ENCODE results near the gene PFKP.
"Not testable (repeated sequence)": the region's sequence is repeated elsewhere in the genome, so short reads cannot be mapped to it uniquely, and the experiment has no call there.

Gene PFKP

DNA sequence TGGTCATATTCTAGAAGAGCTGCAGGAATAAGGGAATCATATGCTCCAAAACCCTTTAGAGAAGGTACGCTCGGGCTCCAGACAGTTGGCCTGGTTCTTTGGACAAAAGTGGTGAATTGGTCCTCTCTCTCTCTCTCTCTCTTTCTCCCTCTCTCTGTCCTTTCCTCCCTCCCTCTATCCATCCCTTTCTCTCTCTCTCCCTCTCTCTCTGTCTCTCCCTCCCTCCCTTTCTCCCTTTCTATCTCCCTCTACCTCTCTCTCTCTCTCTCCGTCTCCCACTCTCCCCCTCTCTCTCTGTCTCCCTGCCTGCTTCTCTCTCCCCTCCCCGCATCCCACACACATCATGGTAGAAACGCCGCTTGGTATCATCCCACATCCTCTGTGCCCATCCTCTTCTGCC is 19.8 kb upstream of the PFKP start:
- DNase-seq (ENCODE audit: low read depth), result no peak

DNA sequence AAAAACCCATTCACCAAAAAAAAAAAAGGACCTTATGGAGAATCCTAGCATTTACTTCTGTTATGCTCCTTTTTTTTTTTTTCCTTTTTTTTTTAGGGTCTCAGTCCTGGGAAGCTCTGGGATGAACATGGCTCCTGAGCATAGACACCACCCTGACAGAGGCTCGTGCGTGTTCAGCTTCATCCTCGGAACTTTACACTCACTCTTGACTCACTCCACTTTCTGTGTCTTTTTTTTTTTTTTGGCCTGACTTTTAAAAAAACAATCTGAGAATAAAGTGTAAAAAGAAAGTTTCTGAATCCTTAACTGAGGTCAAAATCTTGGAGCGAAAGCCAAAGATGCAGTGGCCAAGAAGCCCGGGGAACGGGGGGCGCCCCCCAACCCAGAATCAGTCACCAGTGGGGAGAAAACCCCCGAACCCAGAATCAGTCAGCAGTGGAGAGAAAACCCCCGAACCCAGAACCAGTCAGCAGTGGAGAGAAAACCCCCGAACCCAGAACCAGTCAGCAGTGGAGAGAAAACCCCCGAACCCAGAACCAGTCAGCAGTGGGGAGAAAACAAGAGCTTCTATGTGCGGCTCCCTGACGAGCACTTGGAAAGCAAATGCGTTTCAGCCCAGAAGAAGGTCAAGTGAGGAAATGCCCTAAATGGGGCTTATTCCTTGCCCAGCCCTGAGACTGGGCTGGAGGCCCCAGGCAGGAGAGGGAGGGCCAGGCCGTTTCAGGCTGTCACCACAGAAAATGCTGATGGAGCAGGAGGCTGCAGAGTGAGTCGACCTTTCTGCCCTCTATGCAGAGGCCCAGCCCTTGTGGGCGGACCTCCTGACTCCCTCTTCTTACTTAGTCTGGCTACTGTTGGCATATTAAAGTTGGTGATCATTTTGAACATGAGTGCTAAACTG is 19.0 kb upstream of the PFKP start:
- peak; percentile 55 for DNase-seq (ENCODE audit: low read depth)

DNA sequence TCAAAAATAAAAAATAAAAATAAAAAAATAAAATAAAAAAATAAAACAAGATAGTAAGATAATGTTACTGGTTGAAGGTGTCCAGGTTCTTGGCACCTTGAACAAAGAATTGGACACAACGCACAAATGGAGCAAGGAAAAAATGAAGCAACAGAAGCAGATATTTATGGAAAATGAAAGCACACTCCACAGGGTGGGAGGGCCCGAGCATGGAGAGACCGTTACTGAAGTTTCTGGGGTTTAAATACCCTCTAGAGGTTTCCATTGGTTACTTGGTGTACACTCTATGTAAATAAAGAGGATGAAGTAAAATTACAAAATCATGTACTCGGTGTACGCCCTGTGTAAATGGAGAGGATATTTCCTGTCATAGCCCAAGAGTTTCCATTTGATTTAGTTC is 15.7 kb upstream of the PFKP start:
- DNase-seq (ENCODE audit: low read depth), result no peak

DNA sequence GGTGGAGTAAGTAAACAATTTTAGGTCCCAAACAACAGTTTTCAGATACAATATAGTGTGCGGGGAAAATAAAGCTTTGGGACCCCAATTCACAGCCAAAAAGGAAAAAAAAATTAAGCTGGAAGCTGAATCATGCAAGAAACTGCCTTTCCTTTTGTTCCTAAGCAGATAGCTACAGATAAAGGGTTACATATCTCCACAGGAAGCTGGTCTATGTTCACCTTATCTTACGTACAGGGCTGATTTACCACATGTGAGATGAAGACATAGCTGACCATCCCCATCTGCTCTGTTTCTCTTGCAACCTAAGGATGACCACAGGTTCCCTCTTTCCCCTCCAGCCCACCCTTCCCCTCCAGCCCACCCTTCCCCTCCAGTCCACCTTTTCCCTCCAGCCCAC is 14.2 kb upstream of the PFKP start:
- no peak for DNase-seq (ENCODE audit: low read depth)

DNA sequence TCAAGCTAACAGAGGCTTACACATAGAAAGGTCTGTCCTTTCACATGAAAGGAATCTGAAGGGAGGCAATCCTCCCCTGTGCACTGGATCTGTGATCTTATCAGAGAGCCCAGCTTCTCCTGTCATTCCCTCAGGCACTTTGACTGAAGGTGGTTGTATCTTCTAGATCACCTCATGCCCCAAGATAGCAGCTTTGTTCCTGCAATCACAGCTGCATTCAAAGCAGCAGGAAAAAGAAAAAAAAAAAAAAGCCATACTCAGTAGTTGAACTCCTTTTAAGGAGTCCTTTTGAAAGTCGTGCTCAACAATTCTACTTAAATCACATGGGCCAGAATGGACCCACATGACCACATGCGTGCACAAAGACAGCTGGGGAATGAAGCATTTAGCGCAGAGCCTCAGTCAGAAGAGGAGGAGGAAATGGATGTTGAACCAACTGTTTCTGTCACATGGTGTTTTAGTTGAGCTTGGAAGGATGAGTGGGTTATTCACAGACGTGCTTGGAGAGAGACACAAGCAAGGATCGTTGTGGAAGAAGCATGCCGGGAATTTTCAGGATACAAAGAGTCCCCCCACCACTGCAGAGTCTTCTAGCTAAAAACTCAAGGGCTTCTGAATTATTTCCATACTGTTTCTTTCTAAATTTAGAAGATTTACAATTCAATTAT is 13.0 kb upstream of the PFKP start:
- DNase-seq (ENCODE audit: low read depth), result peak; percentile 14

DNA sequence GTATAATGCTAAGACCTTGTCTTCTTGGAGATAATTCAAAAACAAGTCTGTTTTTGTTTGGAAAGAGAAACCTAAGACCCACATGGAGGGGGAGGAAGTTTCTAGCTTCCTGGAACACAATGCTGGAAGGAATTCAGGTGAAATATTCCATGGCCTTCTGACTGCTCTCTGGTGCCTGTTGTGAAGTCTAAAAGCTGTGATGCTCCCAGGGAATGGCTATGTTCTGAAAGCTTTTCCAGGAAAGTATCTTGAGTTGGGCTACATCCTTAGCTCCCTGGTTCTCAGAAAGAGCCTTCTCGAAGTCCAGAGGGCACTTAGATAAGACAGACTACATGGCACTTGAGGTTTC is 12.5 kb upstream of the PFKP start:
- no peak for DNase-seq (ENCODE audit: low read depth)

DNA sequence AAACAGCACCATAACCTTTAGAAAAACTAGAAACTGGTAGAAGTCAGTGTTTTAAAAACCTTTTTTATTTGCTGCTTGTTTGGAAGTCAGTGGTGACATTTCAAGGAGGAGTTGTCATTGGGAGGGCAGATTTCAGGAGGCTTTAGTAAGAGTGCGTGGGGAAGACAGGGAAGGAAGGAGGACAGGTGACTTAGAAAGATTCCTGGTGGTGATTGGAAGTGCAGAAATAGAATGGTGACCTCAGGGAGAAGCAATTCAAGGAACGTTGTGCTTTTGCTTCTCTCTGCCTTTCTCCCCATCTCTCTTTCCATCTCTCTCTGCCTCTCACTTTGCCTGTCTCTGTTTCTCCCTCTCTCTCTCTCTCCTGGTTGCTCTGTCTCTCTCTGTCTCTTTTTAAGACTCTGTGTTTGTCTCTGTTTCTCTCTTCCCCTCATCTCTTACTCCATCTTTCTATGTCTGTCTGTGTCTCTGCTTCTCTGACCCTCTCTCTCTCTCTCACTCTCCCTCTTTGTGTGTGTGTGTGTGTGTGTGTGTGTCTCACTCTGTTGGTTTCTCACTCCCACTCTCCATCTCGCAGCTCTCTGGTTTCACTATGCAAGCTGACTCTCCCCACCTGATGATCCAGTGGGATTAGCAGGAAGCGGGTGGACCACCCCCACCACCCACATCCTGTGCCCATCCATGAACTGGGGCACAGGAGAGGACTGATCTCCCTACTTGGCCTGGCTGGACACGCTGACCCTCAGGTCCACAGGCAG is 10.9 kb upstream of the PFKP start:
- DNase-seq (ENCODE audit: low read depth), result no peak

DNA sequence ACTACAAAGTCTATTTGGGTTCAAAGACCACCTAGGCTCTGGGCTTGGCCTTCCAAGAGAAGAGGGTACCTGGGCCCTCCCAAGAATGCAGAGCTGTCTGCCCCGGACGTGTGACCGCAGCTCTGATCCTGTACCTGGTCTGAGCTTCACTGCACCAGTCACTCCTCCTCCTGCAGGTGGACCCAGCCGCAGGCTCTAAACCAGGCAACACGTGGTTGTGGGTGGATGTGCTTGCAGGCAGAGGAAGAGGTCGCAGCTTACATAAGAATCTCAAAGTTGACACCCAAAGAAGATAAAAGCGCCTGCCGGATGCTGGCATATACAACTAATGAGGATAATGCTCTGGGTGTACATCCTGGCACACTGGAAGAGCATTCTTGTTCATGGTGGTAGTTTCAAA is 9.4 kb upstream of the PFKP start:
- DNase-seq (ENCODE audit: low read depth), result no peak

DNA sequence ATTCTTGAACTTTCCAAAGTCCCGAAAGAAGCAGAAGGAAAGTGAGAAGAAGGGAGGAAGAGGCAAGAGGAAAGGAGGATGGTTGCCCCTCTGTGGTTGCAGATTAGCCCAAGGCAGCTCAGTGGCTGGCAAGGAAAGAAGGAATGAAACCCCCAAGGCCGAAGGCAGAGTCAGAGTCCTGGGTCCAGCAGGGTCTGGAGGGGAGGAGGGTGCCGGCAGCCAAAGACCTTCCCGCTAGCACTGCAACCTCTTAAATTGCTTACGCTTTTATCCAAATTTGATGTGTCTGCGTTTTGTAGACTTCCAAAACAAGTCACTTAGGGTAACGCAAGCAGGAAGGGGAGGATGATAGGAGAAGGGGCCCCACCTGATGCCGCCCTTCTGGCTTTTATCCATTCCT is 7.4 kb upstream of the PFKP start:
- no peak for DNase-seq (ENCODE audit: low read depth)

DNA sequence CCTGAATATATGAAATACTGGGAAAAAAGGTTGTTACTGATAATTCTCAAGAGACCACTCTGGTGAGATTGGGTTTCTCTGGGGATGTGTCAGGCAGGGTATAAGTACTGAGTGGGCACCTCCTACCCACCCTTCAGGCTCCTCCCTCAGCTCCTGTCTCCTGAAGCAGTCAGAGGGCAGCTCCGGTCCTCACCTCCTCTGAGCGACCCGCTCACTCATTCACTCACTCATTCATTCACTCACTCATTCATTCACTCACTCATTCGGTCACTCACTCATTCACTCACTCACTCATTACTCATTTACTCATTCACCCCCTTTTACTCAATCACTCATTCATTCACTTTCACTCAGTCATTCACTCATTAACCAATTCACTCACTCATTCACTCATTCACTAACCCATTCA is 6.9 kb upstream of the PFKP start:
- DNase-seq (ENCODE audit: low read depth), result no peak

DNA sequence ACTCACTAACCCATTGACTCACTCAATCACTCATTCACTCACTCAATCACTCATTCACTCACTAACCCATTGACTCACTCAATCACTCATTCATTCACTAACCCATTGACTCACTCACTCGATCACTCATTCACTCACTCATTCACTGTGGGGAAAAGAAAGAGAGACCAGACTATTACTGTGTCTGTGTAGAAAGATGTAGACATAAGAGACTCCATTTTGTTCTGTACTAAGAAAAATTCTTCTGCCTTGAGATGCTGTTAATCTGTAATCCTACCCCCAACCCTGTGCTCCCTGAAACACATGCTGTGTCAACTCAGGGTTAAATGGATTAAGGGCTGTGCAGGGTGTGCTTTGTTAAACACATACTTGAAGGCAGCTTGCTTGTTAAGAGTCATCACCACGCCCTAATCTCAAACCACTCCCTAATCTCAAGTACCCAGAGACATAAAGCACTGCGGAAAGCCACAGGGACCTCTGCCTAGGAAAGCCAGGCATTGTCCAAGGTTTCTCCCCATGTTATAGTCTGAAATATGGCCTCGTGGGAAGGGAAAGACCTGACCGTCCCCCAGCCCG is 5.9 kb upstream of the PFKP start:
- DNase-seq (ENCODE audit: low read depth), result not testable (repeated sequence)

DNA sequence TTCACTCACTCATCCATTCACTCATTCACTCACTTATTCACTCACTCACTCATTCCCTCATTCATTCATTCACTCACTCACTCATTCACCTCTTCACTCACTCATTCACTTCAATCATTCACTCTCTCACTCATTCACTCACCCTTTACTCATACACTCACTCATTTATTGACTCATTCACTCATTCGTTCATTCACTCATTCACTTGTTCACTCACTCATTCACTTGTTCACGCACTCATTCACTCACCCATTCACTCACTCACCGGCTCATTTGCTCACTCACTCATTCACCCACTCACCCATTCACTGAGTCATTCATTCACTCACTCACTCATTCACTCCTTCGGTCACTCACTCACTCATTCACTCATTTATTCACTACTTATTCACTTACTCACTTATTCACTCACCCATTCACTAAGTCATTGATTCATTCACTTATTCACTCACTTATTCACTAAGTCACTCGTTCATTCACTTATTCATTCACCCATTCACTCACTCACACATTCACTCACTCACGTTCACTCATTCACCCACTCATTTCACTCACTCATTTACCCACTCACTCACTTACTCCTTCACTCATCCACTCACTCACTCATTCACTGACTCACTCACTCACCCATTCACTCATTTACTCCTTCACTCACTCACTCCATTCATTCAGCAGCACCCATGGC is 4.7 kb upstream of the PFKP start:
- DNase-seq (ENCODE audit: low read depth), result no peak

DNA sequence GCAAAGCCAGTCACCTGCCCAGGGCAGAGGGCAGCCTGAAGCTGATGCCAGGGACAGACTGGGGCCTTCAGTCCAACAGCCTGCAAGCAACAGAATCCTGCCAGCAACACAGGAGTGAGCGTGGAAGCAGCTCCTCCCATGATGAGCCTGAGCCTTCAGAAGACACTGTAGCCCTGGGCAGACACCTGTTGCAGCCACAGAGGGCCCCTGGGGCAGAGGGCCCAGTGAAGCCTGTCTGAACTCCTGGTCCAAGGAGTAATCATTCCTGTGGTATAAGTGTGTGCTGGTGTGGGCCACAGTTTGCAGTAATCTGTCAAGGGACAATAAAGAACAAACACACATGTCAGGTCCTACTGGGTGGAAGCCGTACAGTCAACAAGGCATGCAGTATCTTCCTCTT is 2.9 kb upstream of the PFKP start:
- DNase-seq (ENCODE audit: low read depth), result no peak

DNA sequence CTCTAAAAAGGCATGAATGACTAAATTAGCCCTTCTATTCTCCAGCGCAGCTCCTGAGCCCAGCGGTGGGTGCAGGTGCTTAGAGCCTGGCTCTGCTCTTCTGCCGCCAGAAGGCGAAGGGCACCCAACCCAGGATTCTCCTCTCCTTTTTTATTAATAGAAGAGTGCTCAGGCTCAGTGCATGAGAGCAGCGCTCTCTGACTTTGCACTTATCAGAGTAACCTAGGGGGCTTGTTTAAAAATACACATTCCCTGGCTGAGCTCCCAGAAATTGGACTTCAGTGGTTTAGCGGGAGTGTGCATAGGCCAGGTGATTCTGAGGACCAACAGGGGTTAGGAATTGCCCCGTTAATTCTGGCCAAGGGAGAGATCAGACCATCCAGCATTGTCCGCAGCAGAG is 1.7 kb upstream of the PFKP start:
- no peak for DNase-seq (ENCODE audit: low read depth)

DNA sequence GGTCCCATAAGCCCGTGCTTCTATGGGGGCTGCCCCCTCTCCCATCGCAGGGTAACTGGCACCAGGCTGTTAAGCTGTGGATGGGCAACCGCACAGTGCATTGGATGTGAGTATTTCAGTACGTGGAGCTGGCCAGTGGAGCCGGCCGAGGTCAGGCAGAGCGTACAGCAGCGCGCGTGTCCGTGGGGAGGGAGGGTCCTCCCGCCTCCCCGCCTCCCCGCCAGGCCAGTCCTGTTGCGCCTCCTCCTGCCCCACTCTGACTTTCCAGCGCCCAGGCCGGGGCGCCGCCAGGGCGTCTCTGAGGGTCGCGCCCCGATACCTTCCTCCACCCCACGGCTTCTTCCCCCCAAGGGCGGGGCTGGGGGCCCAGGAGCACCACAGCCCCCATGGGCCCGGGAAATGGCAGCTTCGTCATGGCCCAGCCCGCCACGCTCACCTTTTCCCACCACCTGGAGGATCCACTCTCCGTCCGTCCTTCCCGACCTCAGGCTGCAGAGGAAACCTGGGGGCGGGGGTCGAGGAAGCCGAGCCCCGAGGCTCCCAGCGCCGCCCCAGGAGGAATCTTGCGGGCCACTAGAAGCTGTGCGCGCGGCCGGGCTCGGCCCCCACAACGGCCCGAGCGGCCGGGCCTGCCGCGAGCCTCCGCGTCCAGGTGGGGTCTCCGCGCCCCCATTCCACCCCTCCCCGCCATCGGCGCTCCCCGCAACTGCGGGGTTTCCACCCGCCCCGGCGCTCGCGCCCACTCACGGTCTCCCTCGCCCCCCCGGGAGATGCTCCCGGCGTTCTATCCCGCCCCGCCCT is 831 bp upstream of the PFKP start:
- DNase-seq (ENCODE audit: low read depth), result no peak

DNA sequence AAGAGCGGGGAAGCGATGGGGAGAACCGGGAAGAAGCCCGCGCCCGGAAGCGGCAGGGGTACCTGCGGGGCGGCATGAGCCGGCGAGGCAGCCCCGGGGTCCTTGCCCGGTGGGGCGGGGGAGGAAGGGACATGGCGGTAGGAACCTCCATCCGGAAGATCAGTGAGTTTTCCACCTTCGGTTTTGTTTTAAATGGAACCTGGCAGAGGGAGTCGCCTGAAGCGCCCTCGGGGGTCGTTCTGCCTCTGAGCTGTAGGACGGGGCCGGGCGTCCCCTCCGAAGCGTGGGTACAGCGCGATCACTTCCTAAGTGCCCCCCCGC is 471 bp downstream of the PFKP start:
- DNase-seq (ENCODE audit: low read depth), result no peak

DNA sequence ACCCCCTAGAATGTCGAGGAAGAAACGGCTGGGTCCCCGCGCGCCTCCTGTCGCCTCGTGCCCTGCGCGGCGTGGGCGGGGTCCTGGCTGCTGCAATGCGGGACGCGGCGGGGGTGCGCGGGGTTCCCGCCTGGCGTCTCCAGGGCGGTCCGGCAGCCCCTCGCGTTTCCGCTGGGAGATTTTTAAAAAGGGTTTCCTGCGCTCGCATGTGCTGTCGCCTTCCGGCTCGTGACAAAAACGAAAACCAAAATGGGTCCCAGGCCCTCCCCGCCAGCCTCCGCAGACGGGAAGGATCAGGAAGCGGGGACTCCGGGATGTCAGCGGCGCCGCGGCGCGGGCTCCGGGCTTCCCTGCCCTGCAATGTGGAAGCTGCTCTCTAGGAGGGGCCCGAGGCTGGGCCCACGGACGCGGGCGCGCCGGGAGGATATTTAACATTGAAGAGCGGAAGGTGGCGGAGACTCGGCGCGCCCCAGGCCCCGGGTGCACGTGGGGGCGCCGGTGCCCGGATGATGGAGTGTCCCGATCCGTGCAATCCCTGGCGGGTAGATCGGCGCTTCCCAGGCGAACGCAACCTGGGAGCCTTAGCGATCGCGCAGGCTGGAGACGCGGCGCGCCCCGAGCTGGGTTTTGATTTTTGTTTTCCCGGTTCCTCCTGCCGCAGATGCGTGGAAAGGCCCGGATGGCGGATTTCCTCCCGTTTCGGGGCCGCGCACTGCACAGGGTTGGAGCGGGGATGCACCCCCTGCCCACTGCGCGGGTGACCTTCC is 1.0 kb downstream of the PFKP start:
- peak; percentile 72 for DNase-seq (ENCODE audit: low read depth)

DNA sequence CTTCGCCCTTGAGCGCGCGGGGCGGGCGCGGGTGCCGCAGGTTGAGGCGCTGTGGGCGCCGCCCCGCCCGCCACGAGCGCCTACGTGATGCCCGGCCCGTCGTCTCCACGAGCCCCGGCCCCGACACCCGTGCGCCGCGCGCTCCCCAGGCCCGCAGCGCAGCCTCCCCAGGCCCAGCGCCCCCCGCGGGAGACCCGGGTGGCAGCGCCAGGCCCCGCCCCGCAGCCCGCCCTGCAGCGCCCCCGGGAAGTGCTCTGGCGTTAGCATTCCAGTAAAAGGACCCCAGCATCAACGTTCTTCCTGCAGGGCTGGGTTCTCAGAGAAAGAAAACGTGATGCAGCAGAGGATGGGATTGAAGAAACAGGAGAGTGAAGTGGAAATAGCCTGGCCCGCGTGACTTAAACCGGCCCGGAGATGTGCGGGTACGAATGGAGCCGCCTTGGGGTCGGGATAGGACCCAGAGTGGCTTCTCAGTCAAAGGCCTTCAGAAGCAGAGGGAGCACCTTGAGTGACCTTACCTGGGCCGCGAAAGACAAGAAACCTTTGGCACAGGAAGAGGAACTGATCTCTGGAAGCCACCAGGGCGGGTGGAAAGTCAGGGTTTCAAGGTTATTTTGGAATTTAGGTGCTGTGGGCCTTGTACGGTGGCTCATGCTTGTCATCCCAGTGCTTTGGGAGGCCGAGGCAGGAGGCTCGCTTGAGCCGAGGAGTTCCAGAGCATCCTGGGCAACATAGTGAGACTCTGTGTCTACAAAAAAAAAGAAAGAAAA is 1.8 kb downstream of the PFKP start:
- no peak for DNase-seq (ENCODE audit: low read depth)

DNA sequence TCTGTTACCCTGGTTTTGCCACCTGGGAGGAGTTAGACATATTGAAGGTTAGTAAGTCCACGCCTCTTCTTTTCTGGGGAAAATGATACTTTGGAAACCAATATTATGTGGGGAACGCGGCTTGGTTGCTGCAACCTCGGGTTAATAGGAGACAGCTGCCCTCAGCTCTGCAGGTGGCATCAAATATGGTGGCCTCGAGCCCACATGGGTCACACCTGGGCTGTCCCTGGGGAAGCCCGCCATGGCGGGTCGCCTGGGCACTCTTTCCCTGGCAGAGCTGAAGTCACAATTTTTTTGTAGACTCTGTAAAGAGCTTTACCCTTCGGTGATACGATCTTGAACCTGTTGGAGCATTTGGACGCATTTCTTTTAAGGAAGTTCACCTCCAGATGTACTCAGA is 2.5 kb downstream of the PFKP start:
- DNase-seq (ENCODE audit: low read depth), result no peak
